ENCODE measurements around the gene CLASP1.

The CLASP1 gene

GRCh38 chr2:121520641-121520994 is 128.6 kb downstream of the CLASP1 start:
- Mint-ChIP-seq H3K36me3 (peaks cover 19% of the 10 kb centered on the region), H3K27me3 (no peaks in the 10 kb centered on the region), H3K4me1 (no peaks in the 10 kb centered on the region), H3K27ac (no peak overlapping the region), H3K4me3 (no peak overlapping the region), H3K9me3 (no peaks in the 10 kb centered on the region)
- DNase-seq (ENCODE audit: low spot score in 2 of 2) (no peak), ATAC-seq (ENCODE audit: low read depth) (no peak)

- Mint-ChIP-seq H3K4me3 (no peak overlapping the region), H3K27ac (no peak overlapping the region), H3K27me3 (no peaks in the 10 kb centered on the region), H3K9me3 (no peaks in the 10 kb centered on the region), H3K4me1 (no peaks in the 10 kb centered on the region), H3K36me3 (peaks cover 17% of the 10 kb centered on the region)
- no peak for ATAC-seq (ENCODE audit: low read depth)
- no peak for DNase-seq (ENCODE audit: low spot score in 2 of 2)
Observed at GRCh38 chr2:121519732-121520640, 129.3 kb downstream of the CLASP1 start.

- ATAC-seq (ENCODE audit: low read depth) (no peak), DNase-seq (ENCODE audit: low spot score in 2 of 2) (no peak)
- H3K4me3 Mint-ChIP-seq, result no peak overlapping the region
- H3K4me1 Mint-ChIP-seq, result no peaks in the 10 kb centered on the region
- H3K27me3 Mint-ChIP-seq, result no peaks in the 10 kb centered on the region
- peaks cover 18% of the 10 kb centered on the region for H3K36me3 Mint-ChIP-seq
- no peaks in the 10 kb centered on the region for H3K9me3 Mint-ChIP-seq
- H3K27ac Mint-ChIP-seq, result no peak overlapping the region
Observed at GRCh38 chr2:121519153-121519552, 130.1 kb downstream of the CLASP1 start.

- no peaks in the 10 kb centered on the region for H3K4me1 Mint-ChIP-seq
- H3K36me3 Mint-ChIP-seq, result peaks cover 33% of the 10 kb centered on the region
- no peak overlapping the region for H3K27ac Mint-ChIP-seq
- H3K27me3 Mint-ChIP-seq, result no peaks in the 10 kb centered on the region
- H3K4me3 Mint-ChIP-seq, result no peak overlapping the region
- ATAC-seq (ENCODE audit: low read depth) (no peak), DNase-seq (ENCODE audit: low spot score in 2 of 2) (no peak)
- no peaks in the 10 kb centered on the region for H3K9me3 Mint-ChIP-seq
Observed at GRCh38 chr2:121513597-121514333, 135.5 kb downstream of the CLASP1 start.

GRCh38 chr2:121510857-121511256 is 138.4 kb downstream of the CLASP1 start:
- Mint-ChIP-seq H3K9me3 (no peaks in the 10 kb centered on the region), H3K36me3 (peaks cover 46% of the 10 kb centered on the region), H3K4me1 (peaks cover 9% of the 10 kb centered on the region), H3K27me3 (no peaks in the 10 kb centered on the region), H3K4me3 (no peak overlapping the region), H3K27ac (no peak overlapping the region)
- no peak for DNase-seq (ENCODE audit: low spot score in 2 of 2)
- no peak for ATAC-seq (ENCODE audit: low read depth)

- Mint-ChIP-seq H3K36me3 (peaks cover 53% of the 10 kb centered on the region), H3K27ac (no peak overlapping the region), H3K9me3 (no peaks in the 10 kb centered on the region), H3K4me3 (no peak overlapping the region), H3K4me1 (peaks cover 15% of the 10 kb centered on the region), H3K27me3 (no peaks in the 10 kb centered on the region)
- ATAC-seq (ENCODE audit: low read depth), result no peak
- no peak for DNase-seq (ENCODE audit: low spot score in 2 of 2)
Observed at GRCh38 chr2:121506621-121507020, 142.6 kb downstream of the CLASP1 start.

GRCh38 chr2:121505986-121506586 is 143.2 kb downstream of the CLASP1 start:
- ATAC-seq (ENCODE audit: low read depth) (no peak), DNase-seq (ENCODE audit: low spot score in 2 of 2) (no peak)
- Mint-ChIP-seq H3K27ac (no peak overlapping the region), H3K4me3 (no peak overlapping the region), H3K4me1 (peaks cover 15% of the 10 kb centered on the region), H3K27me3 (no peaks in the 10 kb centered on the region), H3K36me3 (peaks cover 53% of the 10 kb centered on the region), H3K9me3 (no peaks in the 10 kb centered on the region)

- Mint-ChIP-seq H3K4me3 (no peak overlapping the region), H3K36me3 (peaks cover 55% of the 10 kb centered on the region), H3K4me1 (peaks cover 15% of the 10 kb centered on the region), H3K27me3 (no peaks in the 10 kb centered on the region), H3K27ac (no peak overlapping the region), H3K9me3 (peaks cover 4% of the 10 kb centered on the region)
- ATAC-seq (ENCODE audit: low read depth) (no peak), DNase-seq (ENCODE audit: low spot score in 2 of 2) (no peak)
Observed at GRCh38 chr2:121505005-121505404, 144.3 kb downstream of the CLASP1 start.

GRCh38 chr2:121504316-121504715 is 144.9 kb downstream of the CLASP1 start:
- Mint-ChIP-seq H3K27me3 (no peaks in the 10 kb centered on the region), H3K27ac (no peak overlapping the region), H3K4me1 (peaks cover 15% of the 10 kb centered on the region), H3K36me3 (peaks cover 56% of the 10 kb centered on the region), H3K9me3 (peaks cover 5% of the 10 kb centered on the region), H3K4me3 (no peak overlapping the region)
- no peak for ATAC-seq (ENCODE audit: low read depth)
- no peak for DNase-seq (ENCODE audit: low spot score in 2 of 2)

- H3K4me3 Mint-ChIP-seq, result no peak overlapping the region
- peaks cover 5% of the 10 kb centered on the region for H3K9me3 Mint-ChIP-seq
- peaks cover 52% of the 10 kb centered on the region for H3K36me3 Mint-ChIP-seq
- H3K27ac Mint-ChIP-seq, result no peak overlapping the region
- no peaks in the 10 kb centered on the region for H3K27me3 Mint-ChIP-seq
- ATAC-seq (ENCODE audit: low read depth), result no peak
- peaks cover 17% of the 10 kb centered on the region for H3K4me1 Mint-ChIP-seq
- DNase-seq (ENCODE audit: low spot score in 2 of 2), result no peak
Observed at GRCh38 chr2:121502781-121503180, 146.5 kb downstream of the CLASP1 start.

GRCh38 chr2:121502246-121502645 is 147.0 kb downstream of the CLASP1 start:
- Mint-ChIP-seq H3K27ac (no peak overlapping the region), H3K27me3 (no peaks in the 10 kb centered on the region), H3K4me1 (peaks cover 16% of the 10 kb centered on the region), H3K4me3 (no peak overlapping the region), H3K36me3 (peaks cover 48% of the 10 kb centered on the region), H3K9me3 (peaks cover 5% of the 10 kb centered on the region)
- DNase-seq (ENCODE audit: low spot score in 2 of 2) (no peak), ATAC-seq (ENCODE audit: low read depth) (no peak)

GRCh38 chr2:121501554-121501953 is 147.7 kb downstream of the CLASP1 start:
- no peak for DNase-seq (ENCODE audit: low spot score in 2 of 2)
- Mint-ChIP-seq H3K4me1 (peaks cover 13% of the 10 kb centered on the region), H3K27me3 (no peaks in the 10 kb centered on the region)

GRCh38 chr2:121501031-121501430 is 148.2 kb downstream of the CLASP1 start:
- Mint-ChIP-seq H3K4me1 (peaks cover 9% of the 10 kb centered on the region), H3K27ac (no peak overlapping the region), H3K9me3 (peaks cover 5% of the 10 kb centered on the region), H3K36me3 (peaks cover 40% of the 10 kb centered on the region), H3K4me3 (no peak overlapping the region), H3K27me3 (no peaks in the 10 kb centered on the region)
- ATAC-seq (ENCODE audit: low read depth) (no peak), DNase-seq (ENCODE audit: low spot score in 2 of 2) (no peak)

More at GRCh38 chr2:121501554-121501953, 147.7 kb downstream of the CLASP1 start:
- H3K9me3 Mint-ChIP-seq, result peaks cover 5% of the 10 kb centered on the region
- H3K27ac Mint-ChIP-seq, result no peak overlapping the region
- no peak for ATAC-seq (ENCODE audit: low read depth)
- no peak overlapping the region for H3K4me3 Mint-ChIP-seq
- peaks cover 44% of the 10 kb centered on the region for H3K36me3 Mint-ChIP-seq

GRCh38 chr2:121498731-121499130 is 150.5 kb downstream of the CLASP1 start:
- ATAC-seq (ENCODE audit: low read depth) (no peak), DNase-seq (ENCODE audit: low spot score in 2 of 2) (no peak)
- Mint-ChIP-seq H3K27me3 (no peaks in the 10 kb centered on the region), H3K27ac (no peak overlapping the region), H3K36me3 (peaks cover 41% of the 10 kb centered on the region), H3K4me1 (peaks cover 12% of the 10 kb centered on the region), H3K9me3 (peaks cover 5% of the 10 kb centered on the region), H3K4me3 (no peak overlapping the region)
